MM.1S (cell line): ENCODE measurements around the gene ACBD6.

Source experiments
- DNase-seq: peaks from one replicate; pipeline ENCODE4 v3.0.0-alpha.2; 2015
- H2AFZ ChIP-seq: fragments of 300-600 bp; sonication (generic); 2 replicates; pipeline ENCODE4 v1.6.0; 2016; ENCODE audit warnings: antibody characterized with exemption, low read length
- H3F3A ChIP-seq: fragments of 300-600 bp; sonication (generic); 2 replicates; pipeline ENCODE4 v1.6.1; 2016; ENCODE audit warnings: mild to moderate bottlenecking, antibody characterized with exemption, low read length, moderate library complexity, mixed read lengths; ENCODE audit not compliant: insufficient read depth
- H3K27ac ChIP-seq: fragments of 300-600 bp; sonication (generic); 2 replicates; pipeline ENCODE4 v1.5.1; 2016; ENCODE audit warnings: mild to moderate bottlenecking, low read length
- H3K27me3 ChIP-seq: fragments of 300-600 bp; sonication (generic); replicated peaks from 2 replicates; pipeline ENCODE4 v1.6.0; 2016; ENCODE audit warnings: low read length; ENCODE audit not compliant: insufficient read depth
- H3K36me3 ChIP-seq: fragments of 300-600 bp; sonication (generic); replicated peaks from 2 replicates; pipeline ENCODE4 v1.6.1; 2016; ENCODE audit warnings: mild to moderate bottlenecking, low read length, mixed read lengths; ENCODE audit not compliant: insufficient read depth
- H3K4me1 ChIP-seq: fragments of 300-600 bp; sonication (generic); 2 replicates; pipeline ENCODE4 v1.6.1; 2016; ENCODE audit warnings: low read length, mixed read lengths
- H3K4me2 ChIP-seq: fragments of 300-600 bp; sonication (generic); 2 replicates; pipeline ENCODE4 v1.6.0; 2016; ENCODE audit warnings: low read depth, low read length
- H3K4me3 ChIP-seq: fragments of 300-600 bp; sonication (generic); 2 replicates; pipeline ENCODE4 v1.5.1; 2016; ENCODE audit warnings: low read length, mixed read lengths
- H3K79me2 ChIP-seq: fragments of 300-600 bp; sonication (generic); 2 replicates; pipeline ENCODE4 v1.6.1; 2016; ENCODE audit warnings: mixed run types, low read length, mixed read lengths
- H3K9ac ChIP-seq: fragments of 300-600 bp; sonication (generic); 2 replicates; pipeline ENCODE4 v1.6.1; 2016; ENCODE audit warnings: low read length, mixed read lengths
- H3K9me2 ChIP-seq: fragments of 300-600 bp; sonication (generic); replicated peaks from 2 replicates; pipeline ENCODE4 v1.6.1; 2016; ENCODE audit warnings: mild to moderate bottlenecking, low read length, mixed read lengths; ENCODE audit not compliant: insufficient read depth
- H3K9me3 ChIP-seq: fragments of 300-600 bp; sonication (generic); replicated peaks from 2 replicates; pipeline ENCODE4 v1.6.1; 2016; ENCODE audit warnings: mild to moderate bottlenecking, low read length, mixed read lengths; ENCODE audit not compliant: insufficient read depth
- H4K20me1 ChIP-seq: fragments of 300-600 bp; sonication (generic); 2 replicates; pipeline ENCODE4 v1.6.1; 2016; ENCODE audit warnings: mild to moderate bottlenecking, low read length, moderate library complexity, mixed read lengths; ENCODE audit not compliant: insufficient read depth
- EZH2 ChIP-seq: fragments of 300-600 bp; sonication (generic); optimal IDR thresholded peaks from 2 replicates; pipeline ENCODE3; 2017; ENCODE audit warnings: low read depth, mild to moderate bottlenecking, antibody characterized with exemption, low read length, mixed read lengths
- EZH2phosphoT487 ChIP-seq: fragments of 300-600 bp; sonication (generic); IDR thresholded peaks from 2 replicates; pipeline ENCODE4 v1.6.1; 2018; ENCODE audit warnings: antibody characterized with exemption, low read length
- TF ChIP-seq, protein P1 (sequence below): fragments of 300-600 bp; sonication (generic); IDR thresholded peaks from 2 replicates; pipeline ENCODE4 v1.5.1; 2016; ENCODE audit warnings: antibody characterized with exemption, low read length, mixed read lengths

The ACBD6 gene

DNA sequence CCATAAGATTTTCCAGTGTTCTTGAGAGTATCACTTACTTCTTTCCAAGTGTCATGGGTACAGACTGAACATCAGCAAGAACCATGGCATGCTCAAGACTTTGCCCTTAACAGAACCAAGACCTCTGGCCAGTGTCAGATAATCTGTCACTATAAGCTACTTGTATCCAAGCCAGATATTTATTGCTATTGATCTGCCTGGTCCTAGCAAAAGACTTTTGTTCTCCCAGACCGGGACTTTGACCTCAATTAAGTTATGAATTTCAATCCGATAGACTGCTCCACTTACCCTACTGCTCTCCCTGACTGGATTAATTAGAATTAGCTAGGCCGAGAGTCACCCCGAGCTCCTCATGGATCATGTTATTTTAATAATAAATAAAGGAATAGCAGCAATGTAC lies 129.6 kb downstream of the ACBD6 start:
- no peaks in the 10 kb centered on the region for H3K36me3 ChIP-seq
- no peak for DNase-seq
- H3K4me3 ChIP-seq: no peak overlapping the region
- H3K9ac ChIP-seq: no peak overlapping the region
- TF ChIP-seq, protein P1, sequence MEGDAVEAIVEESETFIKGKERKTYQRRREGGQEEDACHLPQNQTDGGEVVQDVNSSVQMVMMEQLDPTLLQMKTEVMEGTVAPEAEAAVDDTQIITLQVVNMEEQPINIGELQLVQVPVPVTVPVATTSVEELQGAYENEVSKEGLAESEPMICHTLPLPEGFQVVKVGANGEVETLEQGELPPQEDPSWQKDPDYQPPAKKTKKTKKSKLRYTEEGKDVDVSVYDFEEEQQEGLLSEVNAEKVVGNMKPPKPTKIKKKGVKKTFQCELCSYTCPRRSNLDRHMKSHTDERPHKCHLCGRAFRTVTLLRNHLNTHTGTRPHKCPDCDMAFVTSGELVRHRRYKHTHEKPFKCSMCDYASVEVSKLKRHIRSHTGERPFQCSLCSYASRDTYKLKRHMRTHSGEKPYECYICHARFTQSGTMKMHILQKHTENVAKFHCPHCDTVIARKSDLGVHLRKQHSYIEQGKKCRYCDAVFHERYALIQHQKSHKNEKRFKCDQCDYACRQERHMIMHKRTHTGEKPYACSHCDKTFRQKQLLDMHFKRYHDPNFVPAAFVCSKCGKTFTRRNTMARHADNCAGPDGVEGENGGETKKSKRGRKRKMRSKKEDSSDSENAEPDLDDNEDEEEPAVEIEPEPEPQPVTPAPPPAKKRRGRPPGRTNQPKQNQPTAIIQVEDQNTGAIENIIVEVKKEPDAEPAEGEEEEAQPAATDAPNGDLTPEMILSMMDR: no peak
- no peak for TF ChIP-seq EZH2
- TF ChIP-seq EZH2phosphoT487: no peak
- H3K4me1 ChIP-seq: peaks cover 7% of the 10 kb centered on the region
- H3K27me3 ChIP-seq: no peaks in the 10 kb centered on the region
- H3K4me2 ChIP-seq: no peak overlapping the region
- no peaks in the 10 kb centered on the region for H4K20me1 ChIP-seq
- H2AFZ ChIP-seq: no peak overlapping the region
- H3K79me2 ChIP-seq: peaks cover 16% of the 10 kb centered on the region; the same call in 1 of the 2 replicates
- H3K9me2 ChIP-seq: no peaks in the 10 kb centered on the region
- H3F3A ChIP-seq: no peaks in the 10 kb centered on the region
- no peak overlapping the region for H3K27ac ChIP-seq
- no peaks in the 10 kb centered on the region for H3K9me3 ChIP-seq

DNA sequence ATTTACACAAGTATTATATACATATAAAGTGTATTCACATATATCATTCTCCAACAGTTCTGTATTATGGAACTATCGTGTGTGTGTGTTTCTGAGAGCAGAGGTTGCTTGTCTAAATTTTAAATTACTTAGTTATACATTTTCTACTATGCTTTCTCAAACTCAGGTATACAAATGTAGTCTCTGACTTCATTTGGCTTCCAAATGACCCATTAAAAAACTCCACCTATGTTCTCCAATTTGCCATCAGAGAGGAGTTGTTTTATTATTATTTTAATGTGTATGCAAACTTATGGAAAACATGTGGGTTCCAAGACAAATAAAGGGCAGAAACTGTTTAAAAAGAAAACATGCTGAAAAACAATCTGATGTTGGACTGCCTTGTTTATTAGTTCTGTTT lies 131.8 kb downstream of the ACBD6 start:
- Histone ChIP-seq H3K27ac (no peak overlapping the region), H3K4me3 (no peak overlapping the region), H3K9ac (no peak overlapping the region), H4K20me1 (no peaks in the 10 kb centered on the region), H3F3A (no peaks in the 10 kb centered on the region), H3K4me1 (peaks cover 7% of the 10 kb centered on the region), H3K4me2 (no peak overlapping the region), H3K9me2 (no peaks in the 10 kb centered on the region), H3K36me3 (no peaks in the 10 kb centered on the region), H3K27me3 (no peaks in the 10 kb centered on the region), H3K79me2 (0 out of 2 replicates have a peak, but pooled peaks cover 5% of the 10 kb centered on the region), H2AFZ (no peak overlapping the region), H3K9me3 (no peaks in the 10 kb centered on the region)
- DNase-seq: no peak
- TF ChIP-seq, protein P1: no peak
- TF ChIP-seq EZH2phosphoT487: no peak
- no peak for TF ChIP-seq EZH2

DNA sequence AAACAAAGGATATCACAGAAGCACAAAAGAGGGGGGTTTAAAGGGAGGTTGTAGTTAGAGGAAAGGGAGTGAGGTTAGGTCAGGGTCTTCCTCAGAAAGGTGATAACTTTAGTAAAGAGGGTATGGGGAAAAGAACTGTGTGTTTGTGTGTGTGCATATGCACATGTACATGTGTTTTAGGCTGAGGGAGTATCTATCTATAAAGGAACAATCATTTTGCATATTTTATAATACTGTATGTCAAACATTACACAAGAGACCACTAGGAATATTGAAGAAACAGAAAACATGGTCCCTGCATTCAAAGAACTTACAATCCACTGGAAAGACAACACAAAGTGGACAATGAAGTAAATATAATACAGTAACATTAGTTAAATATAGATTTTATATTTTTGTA lies 132.2 kb downstream of the ACBD6 start:
- Histone ChIP-seq H3K4me2 (no peak overlapping the region), H3K4me3 (no peak overlapping the region), H3F3A (no peaks in the 10 kb centered on the region), H3K79me2 (0 out of 2 replicates have a peak, but pooled peaks cover 2% of the 10 kb centered on the region), H4K20me1 (no peaks in the 10 kb centered on the region), H3K9me3 (no peaks in the 10 kb centered on the region), H3K9ac (no peak overlapping the region), H3K36me3 (no peaks in the 10 kb centered on the region), H3K4me1 (peaks cover 7% of the 10 kb centered on the region), H2AFZ (no peak overlapping the region), H3K27me3 (no peaks in the 10 kb centered on the region), H3K9me2 (no peaks in the 10 kb centered on the region), H3K27ac (no peak overlapping the region)
- DNase-seq: no peak
- TF ChIP-seq, protein P1: no peak
- TF ChIP-seq EZH2phosphoT487: no peak
- TF ChIP-seq EZH2: no peak
